ENCODE data around the gene G3BP1. TPM values are rescaled to one million over a fixed set of nuclear protein-coding genes. Genes with fewer than 3 reads are reported as not detected.

The G3BP1 gene
- total and polyA plus RNA-seq, 5 donors, result 25.5 to 121 (median 111) TPM

Other genes starting within 250 kb of the G3BP1 start
- gene FAT2, start 180.6 kb upstream of the G3BP1 start, total RNA-seq, result under 1 TPM in 1 of 4 donors, not detected in 3; 0.03 TPM
- under 0.01 TPM for gene FAT2, start 180.6 kb upstream of the G3BP1 start, polyA plus RNA-seq
- gene SPARC, start 85.0 kb upstream of the G3BP1 start, total RNA-seq, result 100 to 1,000 TPM; 440 to 896 (median 629) TPM
- gene SPARC, start 85.0 kb upstream of the G3BP1 start, polyA plus RNA-seq, result 301 TPM
- gene ATOX1, start 13.3 kb upstream of the G3BP1 start, total RNA-seq, result 10 to 100 TPM; 61.0 to 80.3 (median 75.1) TPM
- gene ATOX1, start 13.3 kb upstream of the G3BP1 start, polyA plus RNA-seq, result 135 TPM
- not detected for gene GLRA1, start 152.9 kb downstream of the G3BP1 start, total RNA-seq
- not detected for gene GLRA1, start 152.9 kb downstream of the G3BP1 start, polyA plus RNA-seq

Data from right cardiac atrium (tissue), 5 donors.